Sigmoid colon (tissue), 7 donors: Measurements from ENCODE around the gene TMEM35B. TPM values are rescaled to one million over a fixed set of nuclear protein-coding genes. Genes with fewer than 3 reads are reported as not detected.

Experiments
- DNase-seq: peaks from one replicate; pipeline ENCODE4 v3.0.0-alpha.2; 2019
- H3K27ac ChIP-seq, 4 donors: fragments of 200-600 bp; sonication (generic); one replicate each; pipeline ENCODE4 v1.5.1; 2016 to 2019; ENCODE audit warnings: mild to moderate bottlenecking in 1 of 4
- H3K27me3 ChIP-seq, 3 donors: fragments of 200-600 bp; sonication (generic); one replicate each; pipeline ENCODE4 v1.5.1; 2019; ENCODE audit warnings: mild to moderate bottlenecking in 1 of 3
- H3K36me3 ChIP-seq, 4 donors: fragments of 200-600 bp; sonication (generic); one replicate each; pipeline ENCODE4 v1.5.1; 2016 to 2019
- H3K4me1 ChIP-seq, 4 donors: fragments of 200-600 bp; sonication (generic); one replicate each; pipeline ENCODE4 v1.5.1; 2017 to 2019
- H3K4me3 ChIP-seq, 4 donors: fragments of 200-600 bp; sonication (generic); one replicate each; pipeline ENCODE4 v1.5.1; 2017 to 2019; ENCODE audit warnings: mild to moderate bottlenecking in 2 of 4, moderate library complexity in 1 of 4
- H3K9me3 ChIP-seq, 4 donors: fragments of 200-600 bp in 3 of 4; sonication (generic) in 3 of 4; one replicate each; pipeline versions ENCODE4 v1.5.1 to v1.6.1; 2013 to 2019
- EP300 ChIP-seq, 4 donors: sonication (generic); formaldehyde crosslinking; IDR thresholded peaks; one replicate each; pipeline ENCODE4 v1.6.1; 2017; ENCODE audit warnings: antibody characterized with exemption in 4 of 4
- POLR2A ChIP-seq, 2 donors: fragments of 450-650 bp; IDR thresholded peaks; one replicate each; pipeline ENCODE4 v1.6.1; 2016; ENCODE audit warnings: antibody characterized with exemption in 2 of 2, mild to moderate bottlenecking in 2 of 2, moderate library complexity in 2 of 2
- POLR2AphosphoS5 ChIP-seq, 4 donors: sonication (generic); formaldehyde crosslinking; IDR thresholded peaks; one replicate each; pipeline ENCODE4 v1.6.1; 2017; ENCODE audit warnings: antibody characterized with exemption in 4 of 4
- WGBS, 2 donors: extraction: QIAGEN DNeasy Blood & Tissue Kit; methylation state at CpG; one replicate each; pipeline ENCODE4 v1.1.7; 2013; 5-methylcytosine and 5-hydroxymethylcytosine counted together
- intact Hi-C: fragments of 100-400 bp; cut with DNase I; formaldehyde crosslinking; loops from one replicate; pipeline ENCODE4 v1.15.1; 2023
- polyA plus RNA-seq, 3 donors: library from polyadenylated mRNA; stranded (reverse); fragments of 200-250 nt; gene quantifications; one replicate each; pipeline ENCODE4 v1.2.3, GENCODE V29; 2013
- total RNA-seq, 4 donors: library from RNA; depleted of rRNA; stranded (reverse); fragments of >200 nt; gene quantifications; one replicate each; pipeline ENCODE4 v1.1.0, GENCODE V29; 2016
- TF ChIP-seq, protein P1 (sequence below), 4 experiments: fragments of 450-650 bp in 3 of 4; fragments of 200-600 bp in 1 of 4; IDR thresholded peaks; one replicate each; pipeline ENCODE4 v1.5.1; 2016 to 2019; ENCODE audit warnings: antibody characterized with exemption in 4 of 4, mild to moderate bottlenecking in 3 of 4, moderate library complexity in 2 of 4
- donor health status: healthy with polysubstance abuse.
- donor health status: Bipolar disorder and iron deficiency.
- donor health status: healthy.

Gene TMEM35B
- total and polyA plus RNA-seq, 7 donors = 7.6 to 53.8 (median 22.0) TPM

DNA sequence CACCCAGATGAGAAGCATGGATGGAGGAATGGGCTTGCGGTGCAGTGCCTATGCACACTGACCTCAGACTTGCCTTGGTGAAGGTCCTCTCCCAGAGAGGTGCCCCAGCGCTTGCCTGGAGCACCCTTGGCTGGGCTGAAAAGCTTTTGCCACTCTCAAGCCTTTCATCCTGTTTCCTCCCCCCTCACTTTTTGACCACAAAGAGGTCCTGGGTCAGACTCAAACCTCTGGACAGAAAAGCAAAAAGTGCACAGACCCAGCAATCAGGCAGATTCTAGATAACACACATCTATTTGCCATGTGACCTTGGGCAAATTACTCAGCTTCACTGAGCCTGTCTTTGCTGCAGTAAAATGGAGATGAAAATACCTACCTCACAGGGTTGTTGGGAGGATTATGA is 7.3 kb downstream of the TMEM35B start:
- Histone ChIP-seq H3K4me3 (no peak overlapping the region), H3K36me3 (peaks cover 0 to 22% (median 3%) of the 10 kb centered on the region in 4 donors), H3K27me3 (no peaks in the 10 kb centered on the region), H3K9me3 (no peaks in the 10 kb centered on the region), H3K27ac (no peak overlapping the region), H3K4me1 (peaks cover 0 to 4% (median 2%) of the 10 kb centered on the region in 4 donors)
- intact Hi-C loops = no loop called here
- DNase-seq = no peak
- TF ChIP-seq, protein P1, sequence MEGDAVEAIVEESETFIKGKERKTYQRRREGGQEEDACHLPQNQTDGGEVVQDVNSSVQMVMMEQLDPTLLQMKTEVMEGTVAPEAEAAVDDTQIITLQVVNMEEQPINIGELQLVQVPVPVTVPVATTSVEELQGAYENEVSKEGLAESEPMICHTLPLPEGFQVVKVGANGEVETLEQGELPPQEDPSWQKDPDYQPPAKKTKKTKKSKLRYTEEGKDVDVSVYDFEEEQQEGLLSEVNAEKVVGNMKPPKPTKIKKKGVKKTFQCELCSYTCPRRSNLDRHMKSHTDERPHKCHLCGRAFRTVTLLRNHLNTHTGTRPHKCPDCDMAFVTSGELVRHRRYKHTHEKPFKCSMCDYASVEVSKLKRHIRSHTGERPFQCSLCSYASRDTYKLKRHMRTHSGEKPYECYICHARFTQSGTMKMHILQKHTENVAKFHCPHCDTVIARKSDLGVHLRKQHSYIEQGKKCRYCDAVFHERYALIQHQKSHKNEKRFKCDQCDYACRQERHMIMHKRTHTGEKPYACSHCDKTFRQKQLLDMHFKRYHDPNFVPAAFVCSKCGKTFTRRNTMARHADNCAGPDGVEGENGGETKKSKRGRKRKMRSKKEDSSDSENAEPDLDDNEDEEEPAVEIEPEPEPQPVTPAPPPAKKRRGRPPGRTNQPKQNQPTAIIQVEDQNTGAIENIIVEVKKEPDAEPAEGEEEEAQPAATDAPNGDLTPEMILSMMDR (IDR thresholded peaks at IDR 0.05) = no peak
- TF ChIP-seq POLR2AphosphoS5 (IDR thresholded peaks at IDR 0.05) (no peak), POLR2A (IDR thresholded peaks at IDR 0.05) (no peak), EP300 (IDR thresholded peaks at IDR 0.05) (no peak)
- 97% methylated on average over 2 of the region's 2 CpGs for WGBS, 2 donors

DNA sequence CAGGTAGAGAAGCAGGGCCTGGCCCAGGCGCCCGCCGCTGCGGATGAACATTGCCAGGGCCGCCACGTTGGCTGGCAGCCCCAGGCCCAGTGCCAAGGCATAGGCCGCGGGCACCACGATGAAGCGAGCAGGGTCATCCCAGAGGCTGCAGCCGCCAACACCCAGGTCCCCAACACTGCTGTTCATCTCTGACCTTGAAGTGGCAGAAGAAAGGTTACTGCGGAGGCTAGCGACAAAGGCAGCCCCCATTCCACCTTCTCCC is 8.0 kb downstream of the TMEM35B start:
- H3K27ac ChIP-seq = no peak overlapping the region
- DNase-seq = no peak
- WGBS, 2 donors = 97 to 98% methylated on average over 13 of the region's 13 CpGs
- no peak for TF ChIP-seq POLR2A (IDR thresholded peaks at IDR 0.05)
- TF ChIP-seq POLR2AphosphoS5 (IDR thresholded peaks at IDR 0.05) = no peak
- no peak for TF ChIP-seq EP300 (IDR thresholded peaks at IDR 0.05)
- TF ChIP-seq, protein P1 (IDR thresholded peaks at IDR 0.05) = no peak
- no peak overlapping the region for H3K4me3 ChIP-seq
- H3K9me3 ChIP-seq = no peaks in the 10 kb centered on the region
- intact Hi-C loops = no loop called here
- peaks cover 0 to 21% (median 3%) of the 10 kb centered on the region in 4 donors for H3K36me3 ChIP-seq
- no peaks in the 10 kb centered on the region for H3K27me3 ChIP-seq
- no peaks in the 10 kb centered on the region for H3K4me1 ChIP-seq

DNA sequence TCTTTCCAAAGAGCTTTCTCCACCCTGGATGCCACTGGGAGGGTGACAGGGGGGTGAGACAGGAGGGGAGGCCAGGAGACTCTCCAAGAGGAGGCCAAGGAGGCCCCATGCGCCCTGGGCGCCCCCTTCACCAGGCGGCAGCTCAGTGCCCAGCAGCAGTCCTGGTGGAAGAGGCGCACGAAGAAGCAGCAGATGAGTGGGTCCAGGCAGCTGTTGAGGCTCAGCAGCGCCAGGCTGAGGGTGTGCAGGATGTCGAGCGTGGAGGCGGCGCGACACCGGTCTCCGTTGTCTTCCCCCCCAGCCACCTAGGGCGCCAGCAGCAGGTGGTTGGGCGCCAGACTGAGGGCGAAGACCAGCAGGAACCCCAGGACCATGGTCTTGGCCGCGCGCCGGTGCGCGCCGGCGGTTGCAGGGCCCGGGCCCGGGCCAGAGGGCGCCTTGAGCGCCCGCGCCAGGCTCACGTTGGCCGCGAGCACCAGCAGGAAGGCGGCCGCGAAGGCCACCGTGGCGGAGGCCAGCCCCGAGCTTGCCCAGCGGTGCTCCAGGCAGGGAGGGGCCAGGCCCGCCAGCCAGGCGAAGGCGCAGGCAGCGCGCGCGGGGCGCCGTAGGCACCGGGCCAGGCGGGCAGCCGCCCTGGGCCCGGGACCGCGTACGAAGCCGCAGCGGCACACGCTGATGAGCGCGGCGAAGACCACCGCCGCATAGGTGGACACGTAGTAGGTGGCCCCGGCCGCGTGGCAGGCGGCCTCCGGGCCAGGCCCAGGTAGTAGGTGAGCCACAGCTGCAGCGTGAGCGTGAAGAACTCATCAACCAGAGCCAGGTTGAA is 8.6 kb downstream of the TMEM35B start:
- DNase-seq = no peak
- peaks cover 0 to 16% (median 3%) of the 10 kb centered on the region in 4 donors for H3K36me3 ChIP-seq
- no peak overlapping the region for H3K27ac ChIP-seq
- no peaks in the 10 kb centered on the region for H3K4me1 ChIP-seq
- TF ChIP-seq EP300 (IDR thresholded peaks at IDR 0.05) (no peak), POLR2A (IDR thresholded peaks at IDR 0.05) (no peak), POLR2AphosphoS5 (IDR thresholded peaks at IDR 0.05) (no peak)
- TF ChIP-seq, protein P1 (IDR thresholded peaks at IDR 0.05) = no peak
- WGBS, 2 donors = 86 to 94% methylated on average over 72 of the region's 72 CpGs
- H3K27me3 ChIP-seq = no peaks in the 10 kb centered on the region
- H3K9me3 ChIP-seq = no peaks in the 10 kb centered on the region
- intact Hi-C loops = no loop called here
- no peak overlapping the region for H3K4me3 ChIP-seq

DNA sequence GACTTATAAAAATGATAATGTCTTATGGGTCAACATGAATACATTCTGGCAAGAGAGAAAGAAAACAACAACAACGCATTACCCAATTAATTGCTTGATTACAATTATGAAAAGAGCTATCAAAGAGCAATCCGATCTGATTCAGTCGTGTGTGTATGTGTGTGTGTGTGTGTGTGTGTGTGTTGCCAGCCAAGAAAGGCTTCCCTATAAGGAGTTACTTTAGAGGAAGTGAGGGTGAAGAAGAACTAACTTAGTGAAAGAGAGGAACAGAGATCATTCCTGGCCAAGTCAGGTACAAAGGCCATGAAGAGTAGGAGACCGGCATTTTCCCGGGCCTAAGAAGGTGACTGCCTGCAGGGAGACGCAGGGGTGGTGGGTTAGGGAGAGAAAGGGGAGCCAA is 9.4 kb downstream of the TMEM35B start:
- H3K36me3 ChIP-seq = peaks cover 0 to 8% (median 0%) of the 10 kb centered on the region in 4 donors
- WGBS, 2 donors = 89 to 90% methylated on average over 6 of the region's 6 CpGs
- no peak for DNase-seq
- H3K4me1 ChIP-seq = no peaks in the 10 kb centered on the region
- H3K4me3 ChIP-seq = no peak overlapping the region
- intact Hi-C loops = no loop called here
- no peaks in the 10 kb centered on the region for H3K9me3 ChIP-seq
- no peak overlapping the region for H3K27ac ChIP-seq
- TF ChIP-seq POLR2AphosphoS5 (IDR thresholded peaks at IDR 0.05) = no peak
- TF ChIP-seq, protein P1 (IDR thresholded peaks at IDR 0.05) = no peak
- no peak for TF ChIP-seq POLR2A (IDR thresholded peaks at IDR 0.05)
- TF ChIP-seq EP300 (IDR thresholded peaks at IDR 0.05) = no peak
- H3K27me3 ChIP-seq = peaks cover 0 to 5% (median 0%) of the 10 kb centered on the region in 3 donors
